D341Med (cell line): Measurements from ENCODE around the gene CD101.
"Not testable (repeated sequence)": the region's sequence is repeated elsewhere in the genome, so short reads cannot be mapped to it uniquely, and the experiment has no call there.

Source experiments
- DNase-seq: peaks from one replicate; pipeline ENCODE4 v3.0.0; 2012; ENCODE audit warnings: low spot score

The CD101 gene, protein sequence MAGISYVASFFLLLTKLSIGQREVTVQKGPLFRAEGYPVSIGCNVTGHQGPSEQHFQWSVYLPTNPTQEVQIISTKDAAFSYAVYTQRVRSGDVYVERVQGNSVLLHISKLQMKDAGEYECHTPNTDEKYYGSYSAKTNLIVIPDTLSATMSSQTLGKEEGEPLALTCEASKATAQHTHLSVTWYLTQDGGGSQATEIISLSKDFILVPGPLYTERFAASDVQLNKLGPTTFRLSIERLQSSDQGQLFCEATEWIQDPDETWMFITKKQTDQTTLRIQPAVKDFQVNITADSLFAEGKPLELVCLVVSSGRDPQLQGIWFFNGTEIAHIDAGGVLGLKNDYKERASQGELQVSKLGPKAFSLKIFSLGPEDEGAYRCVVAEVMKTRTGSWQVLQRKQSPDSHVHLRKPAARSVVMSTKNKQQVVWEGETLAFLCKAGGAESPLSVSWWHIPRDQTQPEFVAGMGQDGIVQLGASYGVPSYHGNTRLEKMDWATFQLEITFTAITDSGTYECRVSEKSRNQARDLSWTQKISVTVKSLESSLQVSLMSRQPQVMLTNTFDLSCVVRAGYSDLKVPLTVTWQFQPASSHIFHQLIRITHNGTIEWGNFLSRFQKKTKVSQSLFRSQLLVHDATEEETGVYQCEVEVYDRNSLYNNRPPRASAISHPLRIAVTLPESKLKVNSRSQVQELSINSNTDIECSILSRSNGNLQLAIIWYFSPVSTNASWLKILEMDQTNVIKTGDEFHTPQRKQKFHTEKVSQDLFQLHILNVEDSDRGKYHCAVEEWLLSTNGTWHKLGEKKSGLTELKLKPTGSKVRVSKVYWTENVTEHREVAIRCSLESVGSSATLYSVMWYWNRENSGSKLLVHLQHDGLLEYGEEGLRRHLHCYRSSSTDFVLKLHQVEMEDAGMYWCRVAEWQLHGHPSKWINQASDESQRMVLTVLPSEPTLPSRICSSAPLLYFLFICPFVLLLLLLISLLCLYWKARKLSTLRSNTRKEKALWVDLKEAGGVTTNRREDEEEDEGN

DNA sequence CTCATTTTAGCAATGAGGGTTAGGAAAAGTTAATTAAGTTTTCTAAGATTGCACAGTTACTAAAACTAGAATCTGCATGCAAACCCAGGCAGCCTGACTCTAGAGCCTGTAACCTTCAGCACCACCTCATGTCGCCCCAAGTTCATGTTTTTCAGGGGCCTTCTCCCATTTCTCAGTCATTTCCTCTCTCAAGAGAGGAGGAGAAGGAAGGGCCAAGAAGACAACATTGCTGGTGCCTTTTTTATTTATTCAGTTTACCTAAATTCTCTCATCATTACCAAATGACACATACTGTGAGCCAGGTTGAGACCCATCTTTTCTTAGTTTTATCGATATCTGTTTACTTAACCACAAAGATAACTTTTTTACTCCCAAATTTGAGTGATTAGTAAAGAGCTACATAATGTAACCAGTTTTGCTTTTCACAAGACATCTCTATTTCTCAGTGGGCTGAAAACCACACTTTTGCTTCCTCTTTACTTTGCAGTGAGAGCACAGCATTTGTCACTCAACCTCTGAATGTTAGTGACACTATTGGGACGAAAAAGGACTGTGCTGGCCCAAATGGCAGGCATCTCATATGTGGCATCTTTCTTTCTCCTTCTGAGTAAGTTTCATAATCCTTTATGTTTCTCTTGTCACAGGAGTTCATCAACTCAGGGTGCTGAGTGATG, at the start of gene CD101:
Gene CD101, plus strand, starts transcription at position 507 of the 674 bp plus-strand sequence. Its CDS starts 58 bp downstream, at position 565.
- DNase-seq: no peak

DNA sequence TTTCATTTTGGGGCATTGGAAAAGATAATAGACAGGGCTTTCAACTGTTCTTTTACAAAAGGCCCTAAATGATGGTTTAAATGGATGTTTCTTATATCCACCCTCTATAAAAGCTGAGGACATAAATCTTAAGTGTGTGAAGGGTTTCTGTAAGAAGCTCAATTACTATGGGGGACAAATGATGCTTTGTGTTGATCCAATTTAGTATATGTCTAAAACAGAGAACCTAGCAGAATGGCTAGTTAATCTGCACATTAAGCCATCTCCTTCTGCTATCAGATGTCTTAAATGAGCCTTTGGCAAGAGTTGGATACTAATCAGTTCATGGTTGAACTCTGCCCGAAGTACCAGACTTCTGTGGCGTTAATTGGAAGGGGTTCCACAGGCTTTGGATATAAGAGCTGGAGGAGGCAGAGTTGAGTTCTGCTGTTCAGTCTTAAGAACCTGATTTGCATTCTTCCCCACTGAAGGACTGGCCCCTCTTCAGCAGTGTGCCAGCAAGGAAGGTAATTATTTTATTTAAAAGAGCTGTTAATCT, 48.8 kb upstream of the CD101 start:
- no peak for DNase-seq

DNA sequence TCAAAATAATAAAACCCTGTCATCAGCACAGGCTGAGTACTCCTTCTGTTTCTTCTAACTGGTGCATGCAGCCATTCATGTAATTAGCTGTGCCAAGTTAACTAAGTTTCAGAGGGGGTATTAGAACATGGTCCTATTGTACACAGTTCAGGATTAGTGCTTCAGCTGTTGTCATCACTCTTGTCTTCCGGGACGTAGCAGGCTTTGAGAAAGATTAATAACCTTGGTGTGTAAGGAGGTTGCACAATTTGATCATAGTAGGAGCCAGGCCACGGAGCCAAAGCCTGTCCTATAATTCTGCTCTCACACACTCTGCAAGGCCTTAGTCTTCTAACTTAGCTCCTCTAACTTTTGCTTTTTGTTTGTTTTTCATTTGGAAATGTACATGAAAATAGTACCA, 47.1 kb upstream of the CD101 start:
- no peak for DNase-seq

DNA sequence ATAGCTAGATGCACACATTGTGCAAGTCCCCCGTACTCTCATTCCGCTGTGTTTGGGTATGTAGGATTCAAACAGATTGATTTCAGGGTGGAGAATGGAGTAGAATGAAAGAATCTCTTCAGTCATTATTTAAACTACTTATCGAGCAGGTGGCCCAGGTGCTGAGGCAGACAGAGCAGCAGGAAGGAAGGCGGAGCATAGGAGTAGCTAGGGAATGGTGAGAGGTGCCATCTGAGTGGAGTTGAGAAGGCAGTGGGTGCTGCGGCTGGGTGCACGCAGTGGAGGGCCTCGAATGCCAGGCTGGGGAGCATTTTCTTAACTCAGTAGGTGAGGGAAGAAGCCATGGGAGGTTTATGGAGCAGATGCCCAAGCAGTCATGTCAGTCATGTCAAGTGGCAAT, 45.2 kb upstream of the CD101 start:
- DNase-seq: no peak

DNA sequence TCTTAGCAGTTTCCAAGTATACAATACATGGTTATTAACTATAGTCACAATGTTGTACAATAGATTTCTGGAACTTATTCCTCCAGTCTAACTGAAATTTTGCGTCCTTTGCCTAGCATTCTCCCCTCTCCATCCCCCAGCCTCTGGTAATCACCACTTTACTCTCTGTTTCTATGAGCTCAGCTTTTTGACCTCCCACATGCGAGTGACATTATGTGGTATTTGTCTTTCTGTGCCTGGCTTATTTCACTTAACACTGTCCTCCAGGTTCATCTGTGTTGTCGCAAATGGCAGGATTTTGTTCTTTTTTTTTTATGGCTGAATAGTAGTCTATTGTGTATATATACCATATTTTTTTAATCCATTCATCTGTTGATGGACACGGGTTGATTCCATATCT, 43.9 kb upstream of the CD101 start:
- no peak for DNase-seq

DNA sequence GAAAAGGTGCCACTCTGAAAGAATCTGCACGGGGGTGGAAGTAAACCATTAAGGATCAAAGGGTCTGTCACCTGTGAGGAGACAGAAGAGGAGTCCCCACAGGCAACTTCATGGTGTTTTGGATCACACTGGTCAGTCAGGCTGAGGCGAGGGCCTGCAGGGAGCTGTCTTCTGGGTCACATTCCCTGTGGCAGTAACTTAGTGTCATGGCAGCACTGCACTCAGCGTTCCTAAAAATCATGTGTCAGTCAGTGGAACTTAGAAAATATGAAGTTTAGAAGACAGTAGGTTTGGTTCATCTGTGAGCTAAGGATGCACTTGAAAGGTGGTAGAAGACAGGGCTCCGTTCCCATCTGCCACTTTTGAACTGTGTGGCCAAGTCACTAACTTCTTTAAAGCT, 43.5 kb upstream of the CD101 start:
- DNase-seq: no peak

DNA sequence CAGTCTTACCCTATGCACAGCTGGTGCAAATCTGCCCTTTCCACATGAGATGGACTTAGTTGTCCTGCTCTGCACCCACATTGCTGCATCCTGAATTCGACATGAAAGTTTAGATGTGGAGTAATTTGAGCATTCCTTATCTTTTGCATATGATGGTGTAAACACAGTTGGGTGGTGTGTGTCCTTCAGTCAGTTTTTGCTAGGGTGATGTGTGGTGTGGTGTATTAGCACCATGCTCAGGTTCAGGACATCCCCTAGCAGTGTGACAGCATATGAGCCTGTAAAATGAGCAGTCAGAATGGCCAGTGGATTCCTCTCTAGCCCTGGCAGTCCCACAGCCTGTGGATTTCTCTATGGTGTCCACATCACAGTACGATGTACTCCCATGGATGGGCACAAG, 42.6 kb upstream of the CD101 start:
- DNase-seq: no peak

DNA sequence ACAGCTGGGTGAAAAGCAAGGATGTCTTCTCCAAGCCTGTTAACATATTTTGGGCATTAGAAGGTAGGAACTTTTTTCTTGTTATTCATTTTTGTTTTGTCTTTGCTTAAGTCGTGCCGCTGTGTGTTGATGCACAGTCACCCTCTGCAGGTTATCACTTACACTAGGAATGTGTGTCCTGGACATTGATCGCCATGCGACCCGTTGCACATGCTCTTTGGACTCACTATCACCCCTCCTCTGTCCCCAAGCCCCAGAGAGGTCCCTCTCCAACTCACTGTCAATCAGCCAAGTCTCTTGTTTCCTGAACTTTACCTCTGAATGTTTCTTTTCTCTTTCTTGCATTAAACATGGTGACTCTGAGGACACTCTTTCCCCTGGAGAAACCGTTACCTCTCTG, 40.0 kb upstream of the CD101 start:
- DNase-seq: no peak

DNA sequence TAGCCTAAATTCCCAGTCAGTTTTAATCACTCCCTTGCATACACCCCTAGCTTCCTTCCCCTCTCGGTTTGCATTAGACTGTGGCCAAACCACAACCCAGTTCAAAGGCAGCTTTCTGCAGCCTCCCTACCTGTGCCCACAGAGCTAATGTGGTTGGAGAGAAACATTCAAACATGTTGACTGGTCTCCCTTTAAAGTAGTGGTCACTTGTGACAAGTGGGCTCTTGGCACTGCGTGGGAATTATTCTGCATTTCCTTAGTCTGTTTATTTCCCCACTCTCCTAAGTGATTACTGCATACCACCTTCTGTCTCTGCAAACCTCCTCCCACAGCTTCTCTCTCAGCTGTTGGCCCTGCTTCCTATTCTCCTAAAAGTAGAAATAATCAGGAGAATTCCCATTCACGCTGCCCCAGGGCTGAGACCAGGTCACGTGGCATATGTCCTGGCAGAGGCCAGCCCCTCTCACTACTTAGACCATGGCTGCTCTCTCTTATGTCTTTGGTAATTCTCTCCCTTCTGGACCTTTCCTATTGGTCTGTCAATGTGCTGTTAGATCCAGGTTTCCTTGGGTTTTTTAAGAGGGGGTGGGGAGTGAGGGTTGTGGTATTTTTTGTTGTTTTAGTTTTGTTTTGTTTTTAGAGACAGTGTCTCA, 38.4 kb upstream of the CD101 start:
- no peak for DNase-seq

DNA sequence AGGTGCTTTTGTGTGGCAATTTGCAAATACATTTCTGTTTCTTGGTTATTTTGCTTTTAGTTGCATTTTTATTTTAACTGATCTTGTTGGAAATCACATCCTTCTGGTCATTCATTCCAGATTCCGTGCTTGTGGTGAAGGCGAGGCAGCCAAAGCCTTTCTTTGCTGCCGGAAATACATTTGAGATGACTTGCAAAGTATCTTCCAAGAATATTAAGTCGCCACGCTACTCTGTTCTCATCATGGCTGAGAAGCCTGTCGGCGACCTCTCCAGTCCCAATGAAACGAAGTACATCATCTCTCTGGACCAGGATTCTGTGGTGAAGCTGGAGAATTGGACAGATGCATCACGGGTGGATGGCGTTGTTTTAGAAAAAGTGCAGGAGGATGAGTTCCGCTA, 34.8 kb upstream of the CD101 start:
- DNase-seq: no peak

DNA sequence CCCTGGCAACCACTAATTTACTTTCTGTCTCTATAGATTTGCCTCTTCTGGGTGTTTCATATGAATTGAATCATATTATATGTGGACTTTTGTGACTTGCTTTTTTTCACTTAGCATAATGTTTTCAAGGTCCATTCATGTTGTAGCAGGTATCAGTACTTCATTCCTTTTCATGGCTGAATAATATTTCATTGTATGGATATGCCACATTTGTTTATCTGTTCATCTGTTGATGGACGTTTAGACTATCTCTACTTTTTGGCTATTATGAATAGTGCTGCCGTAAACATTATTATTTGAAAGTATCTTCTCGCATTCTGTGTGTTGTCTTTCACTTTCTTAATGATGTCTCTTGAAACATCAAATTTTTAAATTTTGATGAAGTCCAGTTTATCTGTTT, 32.8 kb upstream of the CD101 start:
- no peak for DNase-seq

DNA sequence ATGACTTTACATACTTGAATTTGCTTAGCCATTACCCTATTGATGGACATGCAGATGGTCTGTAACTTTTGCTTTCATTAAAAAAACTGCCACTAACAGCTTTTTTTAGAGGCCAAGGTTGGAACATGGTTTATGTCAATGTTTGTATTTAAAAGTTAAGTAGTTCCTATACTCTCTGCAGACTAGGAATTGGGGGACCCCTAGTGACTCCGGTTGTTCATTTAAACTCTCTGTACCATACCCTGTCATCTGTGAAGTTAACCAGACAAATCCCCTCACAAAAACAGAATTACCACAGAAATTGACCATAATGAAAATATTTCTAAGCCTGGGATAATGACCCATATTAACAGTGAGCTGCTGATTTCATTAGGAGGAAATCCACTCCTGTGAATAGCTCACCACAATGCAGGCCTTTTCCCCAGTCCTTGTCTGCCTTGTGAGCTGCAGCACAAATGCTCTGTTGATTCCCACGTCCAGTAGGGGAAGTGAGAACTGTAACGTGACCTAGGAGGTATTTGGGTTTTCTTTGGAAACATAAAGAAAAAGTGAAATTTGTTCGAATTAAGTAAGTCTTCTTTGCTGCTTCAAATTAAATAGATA, 30.2 kb upstream of the CD101 start:
- no peak for DNase-seq

DNA sequence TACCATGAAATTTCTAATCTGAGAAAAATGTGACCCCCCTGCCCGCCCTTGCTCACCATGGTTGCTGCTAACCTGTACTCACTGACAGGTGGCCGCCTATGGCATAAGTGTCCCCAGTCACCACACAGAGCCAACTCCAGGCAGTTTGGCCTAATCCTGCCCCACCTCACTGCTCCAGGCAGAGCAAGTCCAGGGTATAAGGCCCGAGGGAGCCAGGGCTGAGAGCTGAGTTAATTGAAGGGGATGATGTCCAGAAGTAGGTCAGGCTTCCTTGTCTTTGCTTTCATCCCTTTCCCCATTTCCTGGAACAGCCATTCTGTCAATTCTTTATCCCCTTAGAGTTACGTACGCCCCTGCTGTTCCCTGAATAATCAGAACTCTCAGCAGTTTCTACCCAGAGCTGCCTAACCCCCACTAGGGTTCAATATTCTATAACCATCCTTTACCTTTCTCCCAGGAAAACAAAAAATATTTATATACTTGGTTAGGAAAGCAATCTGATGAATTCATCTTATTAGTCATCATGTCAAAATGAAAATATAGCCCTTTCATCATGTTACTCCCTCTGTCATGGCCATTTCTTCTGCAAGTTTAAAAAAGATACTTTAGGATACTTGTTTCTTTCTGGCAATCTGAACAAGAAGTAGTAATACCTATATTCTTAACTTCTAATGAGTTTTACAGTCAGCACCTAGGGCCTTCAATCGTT, 29.4 kb upstream of the CD101 start:
- no peak for DNase-seq

DNA sequence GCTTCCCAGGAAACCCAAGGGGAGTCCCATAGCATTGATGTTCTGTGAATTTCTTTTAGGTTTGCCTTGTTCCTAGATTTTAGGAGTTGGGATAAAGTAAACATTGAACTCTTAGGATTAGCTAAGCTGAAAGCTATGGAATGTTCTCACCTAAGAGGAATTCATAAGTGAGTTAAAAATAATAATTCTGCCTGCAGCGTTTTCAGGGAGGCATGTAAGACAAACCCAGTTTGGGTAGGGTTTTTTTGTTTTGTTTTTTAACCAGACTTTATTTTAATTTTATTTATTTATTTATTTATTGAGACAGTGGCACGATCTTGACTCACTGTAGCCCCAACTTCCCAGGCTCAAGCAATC, 28.9 kb upstream of the CD101 start:
- DNase-seq: no peak

DNA sequence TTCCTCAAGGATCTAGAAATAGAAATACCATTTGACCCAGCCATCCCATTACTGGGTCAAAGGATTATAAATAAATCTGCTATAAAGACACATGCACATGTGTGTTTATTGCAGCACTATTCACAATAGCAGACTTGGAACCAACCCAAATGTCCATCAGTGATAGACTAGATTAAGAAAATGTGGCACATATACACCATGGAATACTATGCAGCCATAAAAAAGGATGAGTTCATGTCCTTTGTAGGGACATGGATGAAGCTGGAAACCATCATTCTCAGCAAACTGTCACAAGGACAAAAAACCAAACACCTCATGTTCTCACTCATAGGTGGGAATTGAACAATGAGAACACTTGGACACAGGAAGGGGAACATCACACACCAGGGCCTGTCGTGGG, 21.3 kb upstream of the CD101 start:
- not testable (repeated sequence) for DNase-seq

DNA sequence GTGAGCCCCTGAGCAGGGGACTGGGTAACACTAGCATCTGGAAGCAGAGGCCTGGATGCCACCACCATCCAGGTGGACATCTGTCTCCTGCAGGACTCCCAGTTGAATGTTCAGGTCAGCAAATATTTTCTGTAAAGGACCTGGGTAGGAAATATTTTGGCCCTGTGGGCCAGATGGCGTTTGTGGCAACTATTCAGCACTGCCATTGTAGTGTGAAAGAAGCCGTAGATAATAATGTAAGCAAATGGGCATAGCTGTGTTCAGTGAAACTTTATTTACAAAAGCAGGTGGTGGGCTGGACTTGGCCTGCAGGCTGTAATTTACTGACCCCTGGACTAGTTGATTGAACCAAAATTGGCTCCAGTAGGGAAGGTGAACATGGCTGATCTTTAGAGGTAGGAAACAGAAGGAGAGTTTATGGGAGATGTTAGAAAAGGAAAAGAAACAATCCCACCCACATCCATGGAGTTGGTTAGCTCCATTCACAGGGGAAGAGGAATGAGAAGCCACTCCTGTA, 20.0 kb upstream of the CD101 start:
- no peak for DNase-seq

DNA sequence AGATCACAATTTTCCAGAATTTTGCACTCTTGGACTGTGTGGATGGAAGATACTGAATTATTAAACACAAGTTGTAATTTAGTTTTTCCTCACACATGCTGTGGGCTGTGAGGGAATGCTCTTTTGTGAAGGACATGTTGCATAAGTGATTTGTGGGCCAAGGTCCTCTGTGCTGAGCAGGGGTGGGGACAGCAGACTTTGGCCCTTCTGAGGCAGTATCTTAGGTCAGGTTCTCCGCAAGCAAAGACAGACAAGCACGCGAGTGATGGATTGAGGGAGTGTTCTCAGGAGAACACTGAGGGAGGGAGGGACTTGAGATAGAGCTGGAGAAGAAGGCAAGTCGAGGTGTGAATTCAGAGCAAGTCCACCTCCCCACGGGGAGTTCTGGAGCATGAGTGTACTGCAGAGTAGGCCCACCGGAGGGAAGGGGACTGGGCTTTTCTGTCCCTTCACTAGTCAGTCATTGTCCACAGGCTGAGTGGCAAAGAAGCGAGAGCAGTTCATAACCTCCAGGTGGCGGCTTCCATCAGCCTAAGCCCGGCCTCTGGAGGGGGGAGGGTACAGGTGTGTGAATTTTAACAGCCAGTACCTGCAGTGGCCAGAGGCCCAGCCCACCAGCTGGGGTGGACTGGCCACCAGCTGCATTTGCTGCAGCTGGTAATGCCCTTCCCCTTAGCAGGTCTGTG, 19.1 kb upstream of the CD101 start:
- no peak for DNase-seq

DNA sequence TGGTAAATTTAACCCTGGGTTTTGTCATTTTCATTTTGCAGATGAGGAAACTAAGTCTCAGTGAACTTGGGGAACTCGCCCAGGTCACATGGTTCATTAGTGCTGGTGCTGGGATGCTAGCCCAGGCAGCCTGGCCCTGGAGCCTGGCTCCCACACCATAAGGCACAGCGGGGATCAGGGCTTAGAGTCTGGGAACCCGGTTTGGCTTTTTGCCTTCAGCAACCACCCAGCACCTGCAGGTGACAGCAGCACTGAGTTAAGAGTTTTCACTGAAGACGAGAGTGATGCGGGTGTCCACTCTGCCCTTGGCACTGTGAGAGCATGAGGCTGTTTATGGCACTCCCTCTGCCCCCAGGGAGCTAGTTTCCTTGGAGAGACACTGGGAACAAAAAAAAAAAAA, 18.4 kb upstream of the CD101 start:
- DNase-seq: no peak

DNA sequence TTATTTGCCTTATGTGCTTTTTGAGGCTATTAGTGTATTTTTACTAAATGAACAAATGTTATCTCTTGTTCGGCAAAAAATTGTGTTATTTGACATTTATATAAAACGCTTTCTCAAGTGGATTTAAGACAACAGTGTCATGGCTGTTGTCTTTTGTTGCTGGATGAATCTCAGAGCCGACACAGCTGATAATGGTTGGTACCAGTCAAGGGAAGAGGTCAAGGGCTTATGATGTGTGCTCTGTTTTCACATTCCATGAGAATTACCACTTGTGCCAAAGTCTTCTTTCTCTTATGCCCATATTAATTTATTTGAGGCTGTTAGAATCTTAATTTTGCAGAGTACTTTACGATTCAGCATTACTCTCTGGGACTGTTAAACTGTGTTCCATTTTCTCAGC, 17.9 kb upstream of the CD101 start:
- DNase-seq: no peak
